Cardiac muscle cell (in vitro differentiated cells and primary cell): Measurements from ENCODE around the gene TRIM50. TPM values are rescaled to one million over a fixed set of nuclear protein-coding genes. Genes with fewer than 3 reads are reported as not detected.
"Not testable (repeated sequence)": the region's sequence is repeated elsewhere in the genome, so short reads cannot be mapped to it uniquely, and the experiment has no call there.

Experiments
- DNase-seq, 2 donors: peaks; one replicate each; pipeline versions ENCODE4 v3.0.0 to v3.0.0-alpha.2; 2010 to 2017; ENCODE audit warnings: low read depth in 1 of 2, low spot score in 1 of 2
- H3K27ac ChIP-seq: fragments of 200-600 bp; sonication (generic); 2 replicates; pipeline ENCODE4 v1.5.1; 2016
- H3K27me3 ChIP-seq: fragments of 200-600 bp; sonication (generic); 2 replicates; pipeline ENCODE4 v1.6.0; 2016; ENCODE audit warnings: control low read depth
- H3K36me3 ChIP-seq: fragments of 200-600 bp; sonication (generic); 2 replicates; pipeline ENCODE4 v1.5.1; 2016; ENCODE audit warnings: control low read depth
- H3K4me1 ChIP-seq: fragments of 200-600 bp; sonication (generic); 2 replicates; pipeline ENCODE4 v1.8.1; 2017; ENCODE audit warnings: low read depth, mild to moderate bottlenecking, mixed run types
- H3K4me3 ChIP-seq: fragments of 200-600 bp; sonication (generic); 2 replicates; pipeline ENCODE4 v1.5.1; 2016; ENCODE audit warnings: mild to moderate bottlenecking
- H3K9me3 ChIP-seq: fragments of 200-600 bp; sonication (generic); 2 replicates; pipeline ENCODE4 v1.5.1; 2017; ENCODE audit warnings: low read depth, mild to moderate bottlenecking, control low read depth
- polyA plus RNA-seq: library from polyadenylated mRNA; unstranded; fragments of >200 nt; fragmentation: Nextera tagmentation; extraction: Ambion mirVana; gene quantifications from 2 replicates; pipeline ENCODE4 v1.2.1, GENCODE V29; 2016
- total RNA-seq: library from RNA; depleted of rRNA; stranded (reverse); fragments of >200 nt; gene quantifications from 2 replicates; pipeline ENCODE4 v1.2.3, GENCODE V29; 2016
- TF ChIP-seq, protein P1 (sequence below): IDR thresholded peaks from 2 replicates; pipeline ENCODE4 v1.5.1; 2012; ENCODE audit warnings: low read depth, mild to moderate bottlenecking, low read length

Gene TRIM50
- total and polyA plus RNA-seq, 2 experiments from 2014 or later: not detected

DNA sequence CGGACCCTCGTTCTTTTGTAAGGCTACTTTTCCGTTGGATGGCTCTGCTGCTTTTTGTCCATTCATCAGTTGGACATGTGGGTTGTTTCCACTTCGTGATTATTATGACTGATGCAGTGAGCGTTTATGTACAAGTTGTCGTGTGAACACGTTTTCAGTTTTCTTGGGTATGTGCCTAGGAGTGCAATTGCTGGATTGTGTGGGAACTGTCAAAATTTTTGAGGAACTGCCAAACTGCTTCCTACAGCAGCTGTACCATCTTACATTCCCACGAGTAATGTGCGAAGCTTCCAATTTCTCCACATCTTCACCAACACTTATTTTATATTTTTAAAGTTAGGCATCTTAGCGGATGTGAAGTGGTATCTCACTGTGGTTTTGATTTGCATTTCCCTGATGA lies 10.4 kb upstream of the TRIM50 start:
- Histone ChIP-seq H3K27me3 (no peaks in the 10 kb centered on the region), H3K9me3 (no peaks in the 10 kb centered on the region)

DNA sequence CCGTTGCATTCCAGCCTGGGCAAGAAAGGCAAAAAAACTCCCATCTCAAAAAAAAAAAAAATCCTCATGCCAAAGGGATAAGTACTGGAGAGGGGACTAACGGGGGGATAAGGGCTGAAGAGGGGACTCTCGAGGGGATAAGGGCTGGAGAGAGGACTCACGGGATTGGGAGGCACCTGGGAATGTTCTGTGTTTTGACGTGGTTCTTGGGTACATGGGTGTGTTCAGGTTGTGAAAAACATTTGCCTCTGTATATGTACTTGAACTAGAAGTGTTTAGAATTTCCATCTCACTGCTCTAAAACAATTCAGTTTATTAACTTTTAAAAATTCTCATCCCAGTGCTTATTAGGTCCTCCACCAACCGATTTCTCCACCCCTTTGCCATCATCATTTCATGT lies 4.6 kb upstream of the TRIM50 start:
- TF ChIP-seq, protein P1, sequence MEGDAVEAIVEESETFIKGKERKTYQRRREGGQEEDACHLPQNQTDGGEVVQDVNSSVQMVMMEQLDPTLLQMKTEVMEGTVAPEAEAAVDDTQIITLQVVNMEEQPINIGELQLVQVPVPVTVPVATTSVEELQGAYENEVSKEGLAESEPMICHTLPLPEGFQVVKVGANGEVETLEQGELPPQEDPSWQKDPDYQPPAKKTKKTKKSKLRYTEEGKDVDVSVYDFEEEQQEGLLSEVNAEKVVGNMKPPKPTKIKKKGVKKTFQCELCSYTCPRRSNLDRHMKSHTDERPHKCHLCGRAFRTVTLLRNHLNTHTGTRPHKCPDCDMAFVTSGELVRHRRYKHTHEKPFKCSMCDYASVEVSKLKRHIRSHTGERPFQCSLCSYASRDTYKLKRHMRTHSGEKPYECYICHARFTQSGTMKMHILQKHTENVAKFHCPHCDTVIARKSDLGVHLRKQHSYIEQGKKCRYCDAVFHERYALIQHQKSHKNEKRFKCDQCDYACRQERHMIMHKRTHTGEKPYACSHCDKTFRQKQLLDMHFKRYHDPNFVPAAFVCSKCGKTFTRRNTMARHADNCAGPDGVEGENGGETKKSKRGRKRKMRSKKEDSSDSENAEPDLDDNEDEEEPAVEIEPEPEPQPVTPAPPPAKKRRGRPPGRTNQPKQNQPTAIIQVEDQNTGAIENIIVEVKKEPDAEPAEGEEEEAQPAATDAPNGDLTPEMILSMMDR: no peak
- no peak for DNase-seq
- no peaks in the 10 kb centered on the region for H3K9me3 ChIP-seq
- no peaks in the 10 kb centered on the region for H3K27me3 ChIP-seq
- no peak overlapping the region for H3K4me3 ChIP-seq
- no peaks in the 10 kb centered on the region for H3K36me3 ChIP-seq
- H3K4me1 ChIP-seq: peaks cover 6% of the 10 kb centered on the region
- H3K27ac ChIP-seq: no peak overlapping the region

More for the DNA sequence above, 10.4 kb upstream of the TRIM50 start:
- Histone ChIP-seq H3K4me1 (no peaks in the 10 kb centered on the region), H3K36me3 (no peaks in the 10 kb centered on the region), H3K4me3 (no peak overlapping the region), H3K27ac (no peak overlapping the region)
- DNase-seq: peak in 1 of 2 donors; percentile 87
- TF ChIP-seq, protein P1: no peak

DNA sequence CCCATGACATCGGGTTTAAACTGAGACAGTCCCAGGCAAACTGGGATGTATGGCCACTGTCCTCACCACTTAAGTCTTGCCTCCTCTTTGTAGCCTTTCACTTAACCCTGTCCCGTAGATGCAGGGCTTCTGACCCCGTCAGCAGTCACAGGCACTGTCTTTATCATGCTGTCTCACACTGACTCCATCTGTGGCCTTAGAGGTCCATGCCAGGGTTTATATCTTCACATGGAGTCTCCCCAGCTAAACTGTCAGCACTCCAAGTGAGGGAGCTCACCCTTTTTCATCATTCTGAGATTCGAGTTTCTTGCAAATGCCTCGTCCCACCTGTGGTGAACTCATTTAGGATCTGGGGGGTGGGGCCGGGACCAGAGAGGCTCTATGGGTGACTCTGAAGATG lies 2.9 kb upstream of the TRIM50 start:
- H3K9me3 ChIP-seq: no peaks in the 10 kb centered on the region
- H3K36me3 ChIP-seq: no peaks in the 10 kb centered on the region
- H3K4me1 ChIP-seq: peaks cover 6% of the 10 kb centered on the region
- H3K4me3 ChIP-seq: no peak overlapping the region
- no peak for DNase-seq
- H3K27ac ChIP-seq: no peak overlapping the region
- H3K27me3 ChIP-seq: no peaks in the 10 kb centered on the region
- TF ChIP-seq, protein P1: no peak

DNA sequence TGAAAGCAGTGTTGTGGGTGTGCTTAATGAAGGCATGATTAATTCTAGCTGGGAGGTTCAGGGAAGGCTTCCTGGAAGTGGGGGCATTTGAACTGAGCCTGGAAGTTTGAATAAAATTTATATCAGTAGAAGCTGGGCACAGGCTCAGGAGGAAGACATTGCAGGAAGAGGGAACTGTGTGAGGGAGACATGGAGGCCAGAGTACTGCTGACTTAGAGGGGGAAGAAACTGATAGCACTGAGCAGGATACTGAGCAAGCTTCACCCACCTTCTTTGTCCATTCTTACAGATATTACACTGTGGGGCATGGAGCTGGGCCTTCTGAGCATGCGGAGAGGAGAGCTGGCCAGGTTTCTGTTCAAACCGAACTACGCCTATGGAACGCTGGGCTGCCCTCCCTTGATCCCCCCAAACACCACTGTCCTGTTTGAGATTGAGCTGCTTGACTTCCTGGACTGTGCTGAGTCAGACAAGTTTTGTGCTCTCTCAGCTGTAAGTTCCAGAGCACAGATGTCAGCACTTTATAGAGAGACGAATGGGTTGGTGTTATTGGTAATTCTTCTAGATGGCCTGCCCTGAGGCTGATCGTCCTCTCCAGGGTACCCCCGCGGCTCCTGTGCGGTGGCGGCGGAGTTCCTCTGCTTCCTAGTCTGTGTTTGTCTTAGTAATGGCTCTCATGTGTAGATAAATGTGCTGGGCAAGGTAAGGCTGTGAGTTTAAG lies 2.1 kb upstream of the TRIM50 start:
- H3K27ac ChIP-seq: no peak overlapping the region
- H3K27me3 ChIP-seq: no peaks in the 10 kb centered on the region
- H3K9me3 ChIP-seq: no peaks in the 10 kb centered on the region
- no peaks in the 10 kb centered on the region for H3K36me3 ChIP-seq
- TF ChIP-seq, protein P1: no peak
- peaks cover 6% of the 10 kb centered on the region for H3K4me1 ChIP-seq
- peak in 1 of 2 donors; percentile 48 for DNase-seq
- no peak overlapping the region for H3K4me3 ChIP-seq

DNA sequence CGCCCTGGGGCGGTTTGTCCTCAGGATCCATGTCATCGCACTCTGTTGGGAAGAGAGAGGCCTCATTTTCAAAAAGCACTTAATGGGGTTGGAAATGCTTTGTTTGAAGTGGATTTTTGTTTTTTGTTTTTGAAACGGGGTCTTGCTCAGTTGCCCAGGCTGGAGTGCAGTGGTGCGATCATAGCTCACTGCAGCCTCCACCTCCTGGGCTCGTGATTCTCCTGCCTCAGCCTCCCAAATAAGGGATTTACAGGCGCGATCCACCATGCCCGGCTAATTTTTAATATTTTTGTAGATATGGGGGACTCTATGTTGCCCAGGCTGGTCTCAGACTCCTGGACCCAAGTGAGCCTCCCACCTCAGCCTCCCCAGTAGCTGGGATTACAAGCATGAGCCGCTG lies 814 bp upstream of the TRIM50 start:
- no peaks in the 10 kb centered on the region for H3K9me3 ChIP-seq
- TF ChIP-seq, protein P1: no peak
- peaks cover 6% of the 10 kb centered on the region for H3K4me1 ChIP-seq
- no peaks in the 10 kb centered on the region for H3K36me3 ChIP-seq
- no peak for DNase-seq
- no peak overlapping the region for H3K27ac ChIP-seq
- H3K27me3 ChIP-seq: no peaks in the 10 kb centered on the region
- H3K4me3 ChIP-seq: no peak overlapping the region

DNA sequence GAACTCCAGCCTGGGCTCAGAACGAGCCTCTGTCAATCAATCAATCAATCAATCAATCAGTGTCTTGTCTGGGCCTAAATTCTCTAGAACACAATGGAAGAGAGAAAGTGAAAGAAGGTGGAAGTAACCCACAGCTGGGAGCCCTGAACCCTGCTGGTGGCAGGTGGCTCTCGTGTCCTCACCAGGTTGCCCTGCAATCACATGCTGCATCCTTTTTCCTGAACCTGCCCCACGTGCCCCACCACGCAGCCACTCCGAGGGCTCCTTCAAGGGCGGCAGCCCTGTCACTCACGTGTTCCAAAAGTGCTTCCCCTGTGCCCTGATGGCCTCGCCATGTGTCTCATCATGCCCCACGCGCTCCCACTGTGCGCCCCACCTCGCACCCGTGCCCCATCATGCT lies 433 bp downstream of the TRIM50 start:
- H3K27ac ChIP-seq, H3K9me3 ChIP-seq, DNase-seq, H3K4me1 ChIP-seq, H3K27me3 ChIP-seq, H3K36me3 ChIP-seq, H3K4me3 ChIP-seq: not testable (repeated sequence)

DNA sequence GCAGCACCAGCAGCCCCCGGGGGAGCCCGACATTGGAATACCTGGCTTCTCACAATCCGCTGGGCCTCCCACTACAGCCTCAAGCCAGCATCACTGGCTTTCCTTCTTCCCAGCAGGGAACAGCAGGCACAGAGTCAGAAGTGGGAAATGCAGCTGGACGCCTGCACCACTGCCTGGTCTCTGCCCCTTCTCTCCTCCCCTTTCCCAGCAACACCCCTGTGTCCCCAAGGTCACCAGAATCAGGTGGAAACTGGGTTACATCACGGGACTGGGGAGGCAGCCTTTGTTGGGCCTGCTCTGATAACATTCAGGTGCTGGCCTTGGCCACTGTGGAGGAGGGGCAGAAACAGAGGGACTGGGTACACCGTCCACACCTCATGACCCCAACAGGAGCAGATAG lies 2.5 kb downstream of the TRIM50 start:
- not testable (repeated sequence) for H3K4me1 ChIP-seq, H3K9me3 ChIP-seq, H3K4me3 ChIP-seq, H3K27me3 ChIP-seq, H3K36me3 ChIP-seq, DNase-seq, H3K27ac ChIP-seq
